Measurements from ENCODE around the gene APOBEC3F. TPM values are rescaled to one million over a fixed set of nuclear protein-coding genes. Genes with fewer than 3 reads are reported as not detected.

Gene APOBEC3F
- total RNA-seq, 1 experiment from 2014 or later: 8.9 TPM

DNA sequence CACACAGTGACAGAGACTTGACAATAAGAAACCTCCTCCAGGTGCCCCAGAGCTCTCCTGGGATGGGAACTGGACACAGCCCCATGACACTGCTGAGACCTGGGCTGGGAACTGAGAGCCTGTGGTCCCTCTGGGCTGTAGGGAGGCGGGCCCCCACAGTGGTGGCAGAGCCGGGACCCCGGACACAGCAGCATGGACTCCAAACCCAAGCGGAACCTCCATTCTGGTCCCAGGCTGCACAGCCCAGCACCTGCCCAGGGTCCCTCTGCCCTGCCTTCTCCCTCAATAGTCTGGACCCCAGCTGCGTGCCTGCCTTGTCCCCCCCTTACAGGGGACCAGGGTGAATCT lies 48.0 kb downstream of the APOBEC3F start:
- H4K20me1 ChIP-seq (ENCODE audit: control insufficient read depth, insufficient read depth, insufficient read length): peaks cover 2% of the 10 kb centered on the region
- Mint-ChIP-seq H3K4me1 (peaks cover 7 to 21% of the 10 kb centered on the region in 2 experiments), H3K27me3 (ENCODE audit: low read depth) (peaks cover 13% of the 10 kb centered on the region), H3K27ac (peak overlapping the region in 1 of 3 experiments; percentile 9; a peak in 1 of 7 replicates), H3K4me3 (peak overlapping the region in 1 of 2 experiments; percentile 14; a peak in 3 of 5 replicates), H3K36me3 (ENCODE audit: insufficient read depth in 1 of 3, low read depth in 3 of 3) (no peaks in the 10 kb centered on the region), H3K9me3 (no peaks in the 10 kb centered on the region; a peak in 1 of 5 replicates)
- no peak for TF ChIP-seq CTCF (conservative IDR thresholded peaks at IDR 0.05)
- H4K91ac ChIP-seq (ENCODE audit: insufficient read length, low read depth, low read length): no peak overlapping the region
- no peak overlapping the region for H3K18ac ChIP-seq (ENCODE audit: insufficient read length, low read depth, low read length)
- no peak overlapping the region for H4K5ac ChIP-seq (ENCODE audit: insufficient read length, low read depth, low read length)
- no peak overlapping the region for H2BK20ac ChIP-seq (ENCODE audit: low read depth, low read length, poor library complexity, severe bottlenecking)
- peak overlapping the region; percentile 0; the same call in 1 of the 2 replicates for H2BK15ac ChIP-seq (ENCODE audit: low read depth, low read length)
- DNase-seq: no peak
- H3K79me2 ChIP-seq (ENCODE audit: insufficient read depth, low read length): 0 out of 2 replicates have a peak, but pooled peaks cover 2% of the 10 kb centered on the region
- no peak overlapping the region for H2BK5ac ChIP-seq (ENCODE audit: insufficient read length, low read length)
- no peak overlapping the region for H4K8ac ChIP-seq (replicated peaks; ENCODE audit: insufficient read length, low read depth, low read length)
- H2AK5ac ChIP-seq (ENCODE audit: insufficient read length, low read length): no peak overlapping the region
- H3K14ac ChIP-seq (ENCODE audit: insufficient read depth, low read length): no peak overlapping the region
- H2BK120ac ChIP-seq (ENCODE audit: low read depth, low read length, poor library complexity, severe bottlenecking): no peak overlapping the region
- H3K79me1 ChIP-seq (ENCODE audit: insufficient read depth, low read depth, low read length, poor library complexity, severe bottlenecking): no peaks in the 10 kb centered on the region
- H3K56ac ChIP-seq (ENCODE audit: insufficient read length, low read depth, low read length): no peak overlapping the region
- H3K9me3 ChIP-seq (ENCODE audit: control insufficient read depth, low read depth, low read length): no peaks in the 10 kb centered on the region
- H3K4me2 ChIP-seq (ENCODE audit: insufficient read depth, insufficient read length, low read length): no peak overlapping the region
- H2AFZ ChIP-seq (ENCODE audit: low read length): no peak overlapping the region
- no peaks in the 10 kb centered on the region for H3K27me3 ChIP-seq (ENCODE audit: insufficient read depth, low read length)
- H3K23me2 ChIP-seq (ENCODE audit: insufficient read length, low read depth, low read length, poor library complexity, severe bottlenecking): no peaks in the 10 kb centered on the region
- no peak overlapping the region for H3K27ac ChIP-seq (ENCODE audit: insufficient read length, low read depth, low read length)
- H3K4me1 ChIP-seq (ENCODE audit: insufficient read depth, low read length): peaks cover 4% of the 10 kb centered on the region; the same call in 1 of the 2 replicates
- H2BK12ac ChIP-seq (ENCODE audit: insufficient read length, low read depth, low read length): no peak overlapping the region
- no peak overlapping the region for H3T11ph ChIP-seq (ENCODE audit: low read length)
- no peak overlapping the region for H3K23ac ChIP-seq (ENCODE audit: insufficient read length, low read depth, low read length)
- no CpG with 5 or more reads among the region's 5 CpGs for WGBS (ENCODE audit: extremely low coverage, insufficient read length, low lambda C conversion rate)
- H3K9ac ChIP-seq (ENCODE audit: extremely low read depth, insufficient read length, low read length): no peak overlapping the region
- H3K4ac ChIP-seq (ENCODE audit: low read depth, low read length): no peak overlapping the region; the same call in 1 of the 2 replicates

Measured in H9 (cell line).